ENCODE results near the gene SIM2.

DNA sequence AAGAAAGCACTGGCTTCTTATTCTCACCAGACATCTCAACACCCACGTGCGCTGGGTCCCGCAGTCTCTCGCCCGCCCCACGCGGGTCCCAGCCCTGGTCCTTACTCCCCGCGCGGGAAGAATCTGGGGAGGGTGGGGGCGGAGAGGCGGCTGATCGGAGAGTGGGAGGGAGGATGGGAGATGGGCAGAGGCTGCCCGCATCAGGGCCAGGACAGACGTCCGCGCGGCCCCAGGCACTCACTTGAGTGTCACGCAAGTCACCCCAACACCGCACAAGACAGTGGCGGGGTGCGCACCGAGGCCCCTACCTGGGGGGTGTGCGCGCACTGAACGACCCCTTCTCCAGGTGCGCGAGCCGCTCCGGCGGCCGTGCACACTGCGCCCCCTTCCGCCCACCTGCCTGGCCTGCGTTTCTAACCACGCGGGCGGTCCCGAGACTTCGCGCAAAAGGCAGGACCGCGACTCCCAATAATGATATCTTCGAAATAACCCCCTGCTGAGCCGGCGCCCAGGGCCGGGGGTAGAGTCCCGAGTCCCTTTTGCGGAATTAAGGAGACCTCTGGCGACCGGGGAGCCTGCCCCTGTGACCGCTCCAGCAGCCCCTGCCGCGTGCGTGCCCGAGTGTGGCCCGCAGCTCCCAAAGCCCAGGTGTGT is 6.0 kb upstream of the SIM2 start:
- TF ChIP-seq, protein P1, sequence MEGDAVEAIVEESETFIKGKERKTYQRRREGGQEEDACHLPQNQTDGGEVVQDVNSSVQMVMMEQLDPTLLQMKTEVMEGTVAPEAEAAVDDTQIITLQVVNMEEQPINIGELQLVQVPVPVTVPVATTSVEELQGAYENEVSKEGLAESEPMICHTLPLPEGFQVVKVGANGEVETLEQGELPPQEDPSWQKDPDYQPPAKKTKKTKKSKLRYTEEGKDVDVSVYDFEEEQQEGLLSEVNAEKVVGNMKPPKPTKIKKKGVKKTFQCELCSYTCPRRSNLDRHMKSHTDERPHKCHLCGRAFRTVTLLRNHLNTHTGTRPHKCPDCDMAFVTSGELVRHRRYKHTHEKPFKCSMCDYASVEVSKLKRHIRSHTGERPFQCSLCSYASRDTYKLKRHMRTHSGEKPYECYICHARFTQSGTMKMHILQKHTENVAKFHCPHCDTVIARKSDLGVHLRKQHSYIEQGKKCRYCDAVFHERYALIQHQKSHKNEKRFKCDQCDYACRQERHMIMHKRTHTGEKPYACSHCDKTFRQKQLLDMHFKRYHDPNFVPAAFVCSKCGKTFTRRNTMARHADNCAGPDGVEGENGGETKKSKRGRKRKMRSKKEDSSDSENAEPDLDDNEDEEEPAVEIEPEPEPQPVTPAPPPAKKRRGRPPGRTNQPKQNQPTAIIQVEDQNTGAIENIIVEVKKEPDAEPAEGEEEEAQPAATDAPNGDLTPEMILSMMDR (IDR thresholded peaks at IDR 0.05) = no peak
- TF ChIP-seq POLR2A (IDR thresholded peaks at IDR 0.05) = no peak

Data from testis (tissue), 2 donors.